SK-N-DZ (cell line): Measurements from ENCODE around the gene RRP1.
"Not testable (repeated sequence)": the region's sequence is repeated elsewhere in the genome, so short reads cannot be mapped to it uniquely, and the experiment has no call there.

Source experiments
- DNase-seq: peaks from one replicate; pipeline ENCODE4 v3.0.0-alpha.2; 2015; ENCODE audit warnings: low spot score
- small RNA-seq, 2 experiments: library from RNA; depleted of rRNA; stranded (forward); fragments of <200 nt; gene quantifications; one replicate each; pipeline ENCODE3, GENCODE V24; 2014

Gene RRP1

DNA sequence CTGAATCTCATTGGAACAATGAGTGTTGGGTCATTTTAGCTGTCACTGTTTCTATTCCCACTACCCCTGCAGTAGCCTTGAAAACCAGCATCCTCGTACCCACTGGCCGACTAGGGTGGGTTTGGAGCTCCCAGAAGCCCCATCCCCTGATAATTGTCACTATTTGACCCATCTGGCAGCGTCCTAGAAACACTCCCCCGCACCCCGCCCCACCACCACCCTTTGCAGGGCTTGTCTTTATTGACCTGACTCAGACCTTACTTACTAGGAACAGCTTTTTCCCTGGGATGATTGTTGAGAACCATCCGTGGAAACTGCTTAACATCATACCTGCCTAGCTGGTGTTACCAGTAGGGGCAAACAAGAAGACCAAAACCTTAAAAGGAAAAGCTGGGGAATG lies 47.2 kb downstream of the RRP1 start:
- no peak for DNase-seq

DNA sequence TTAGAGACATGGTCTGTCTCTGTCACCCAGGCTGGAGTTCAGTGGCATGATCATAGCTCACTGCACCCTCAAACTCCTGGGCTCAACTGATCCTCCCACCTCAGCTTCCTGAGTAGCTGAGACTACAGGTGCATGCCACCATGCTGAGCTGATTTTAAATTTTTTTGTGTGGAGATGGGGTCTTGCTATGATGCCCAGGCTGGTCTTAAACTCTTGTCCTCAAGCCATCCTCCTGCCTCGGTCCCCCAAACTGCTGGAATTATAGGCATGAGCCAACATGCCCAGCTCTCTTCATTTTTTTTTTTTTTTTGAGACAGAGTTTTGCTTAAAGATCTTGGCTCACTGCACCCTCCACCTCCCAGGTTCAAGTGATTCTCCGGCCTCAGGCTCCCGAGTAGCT lies 50.9 kb downstream of the RRP1 start:
- no peak for DNase-seq

DNA sequence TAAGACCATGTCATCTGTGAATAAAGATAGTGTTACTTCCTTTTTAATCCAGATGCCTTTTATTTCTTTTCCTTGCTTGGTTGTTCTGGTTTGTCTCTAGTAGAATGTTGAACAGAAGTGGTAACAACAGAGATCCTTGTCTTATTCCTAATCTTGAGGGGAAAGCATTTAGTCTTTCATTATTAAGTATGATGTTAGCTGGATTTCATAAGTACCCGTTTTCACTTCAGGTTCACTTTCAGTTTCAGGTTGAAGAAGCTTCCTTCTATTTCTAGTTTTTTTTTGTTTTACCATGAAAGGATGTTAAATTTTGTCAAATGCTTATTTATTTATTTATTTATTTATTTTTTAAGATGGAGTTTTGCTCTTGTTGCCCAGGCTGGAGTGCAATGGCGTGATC lies 53.4 kb downstream of the RRP1 start:
- DNase-seq: no peak

DNA sequence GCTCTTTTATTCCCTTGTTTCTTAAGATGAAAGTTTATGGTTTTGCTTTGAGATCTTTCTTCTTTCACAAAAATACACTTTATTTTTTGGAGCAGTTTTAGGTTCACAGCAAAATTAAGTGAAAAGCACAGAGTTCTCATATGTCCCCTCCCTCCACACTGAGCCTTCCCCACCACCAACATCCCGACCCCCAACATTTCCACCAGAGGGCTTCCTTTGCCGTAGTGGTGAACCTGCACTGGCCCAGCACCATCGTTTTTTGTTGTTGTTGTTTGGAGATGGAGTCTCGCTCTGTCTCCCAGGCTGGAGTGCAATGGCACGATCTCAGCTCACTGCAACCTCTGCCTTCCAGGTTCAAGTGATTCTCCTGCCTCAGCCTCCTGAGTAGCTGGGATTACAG lies 55.5 kb downstream of the RRP1 start:
- not testable (repeated sequence) for DNase-seq

DNA sequence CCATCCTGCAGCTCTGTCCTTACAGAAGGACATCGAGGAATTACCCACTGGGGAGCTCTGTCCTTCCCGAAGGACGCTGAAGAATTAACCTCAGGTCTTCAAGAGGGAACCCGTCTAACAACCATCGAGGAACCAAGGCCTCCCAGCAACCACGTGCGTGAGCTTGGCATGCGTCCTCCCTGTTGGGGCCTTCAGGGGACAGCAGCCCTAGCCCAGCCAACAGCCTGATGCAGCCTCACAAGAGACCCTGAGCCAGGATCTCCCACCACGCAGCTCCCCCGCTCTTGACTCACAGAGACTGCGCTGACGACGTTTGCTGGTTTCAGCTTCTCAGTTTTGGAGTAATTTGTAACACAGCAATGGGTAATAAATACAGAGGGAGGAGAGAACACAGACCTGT lies 56.0 kb downstream of the RRP1 start:
- DNase-seq: no peak

DNA sequence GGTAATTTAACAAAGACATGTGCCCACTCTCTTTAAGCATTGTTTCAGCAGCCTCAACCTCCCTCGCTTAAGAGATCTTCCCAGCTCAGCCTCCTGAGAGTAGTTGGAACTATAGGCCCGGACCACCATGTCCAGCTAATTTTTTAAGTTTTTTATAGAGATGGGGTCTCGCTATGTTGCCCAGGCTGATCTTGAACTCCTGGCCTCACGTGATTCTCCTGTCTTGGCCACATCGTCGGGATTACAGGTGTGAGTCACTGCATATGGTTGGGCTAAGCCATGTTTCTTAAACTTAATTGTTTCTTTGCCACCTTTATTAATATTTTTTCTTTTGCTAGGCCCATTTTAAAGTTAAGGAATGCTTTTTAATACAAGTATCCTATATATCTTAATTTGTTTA lies 57.1 kb downstream of the RRP1 start:
- no peak for DNase-seq

DNA sequence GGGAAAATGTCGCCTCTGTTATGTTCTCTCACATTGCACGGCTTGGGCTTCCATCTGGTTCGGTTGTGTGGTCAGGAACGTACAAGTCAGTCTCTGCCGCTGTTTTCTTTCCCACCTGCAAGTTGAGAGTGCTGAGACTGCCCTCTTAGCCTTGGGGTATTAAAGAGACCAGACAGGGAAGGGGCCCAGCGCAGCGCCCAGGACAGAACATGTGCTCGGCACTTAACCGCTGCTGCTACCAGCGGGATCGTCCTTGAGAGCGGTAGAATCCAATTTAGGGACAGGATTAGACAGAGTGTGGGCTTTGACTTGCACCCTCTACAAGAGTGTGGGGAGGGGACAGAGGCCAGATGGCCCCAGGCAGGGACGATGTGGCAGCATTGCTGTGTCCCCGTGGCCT lies 57.9 kb downstream of the RRP1 start:
- DNase-seq: peak; percentile 27

DNA sequence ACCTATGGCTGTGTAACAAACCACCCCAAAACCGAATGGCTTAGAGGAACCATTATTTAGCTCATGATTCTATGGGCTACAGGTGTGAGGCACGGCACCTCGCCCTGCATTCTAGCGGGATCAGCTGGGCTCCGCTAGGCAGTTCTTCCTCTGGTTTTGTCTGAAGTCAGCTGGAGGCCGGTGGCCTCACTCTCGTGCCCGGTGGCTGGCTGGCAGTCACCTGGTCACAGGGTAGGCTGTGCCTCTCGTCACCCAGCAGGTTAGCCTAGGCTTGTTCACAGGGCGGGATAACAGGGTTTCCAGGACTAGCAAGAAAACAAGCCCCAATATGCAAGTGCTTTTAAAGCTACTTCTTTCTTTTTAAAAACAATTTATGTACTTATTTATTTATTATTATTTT lies 59.4 kb downstream of the RRP1 start:
- DNase-seq: no peak

DNA sequence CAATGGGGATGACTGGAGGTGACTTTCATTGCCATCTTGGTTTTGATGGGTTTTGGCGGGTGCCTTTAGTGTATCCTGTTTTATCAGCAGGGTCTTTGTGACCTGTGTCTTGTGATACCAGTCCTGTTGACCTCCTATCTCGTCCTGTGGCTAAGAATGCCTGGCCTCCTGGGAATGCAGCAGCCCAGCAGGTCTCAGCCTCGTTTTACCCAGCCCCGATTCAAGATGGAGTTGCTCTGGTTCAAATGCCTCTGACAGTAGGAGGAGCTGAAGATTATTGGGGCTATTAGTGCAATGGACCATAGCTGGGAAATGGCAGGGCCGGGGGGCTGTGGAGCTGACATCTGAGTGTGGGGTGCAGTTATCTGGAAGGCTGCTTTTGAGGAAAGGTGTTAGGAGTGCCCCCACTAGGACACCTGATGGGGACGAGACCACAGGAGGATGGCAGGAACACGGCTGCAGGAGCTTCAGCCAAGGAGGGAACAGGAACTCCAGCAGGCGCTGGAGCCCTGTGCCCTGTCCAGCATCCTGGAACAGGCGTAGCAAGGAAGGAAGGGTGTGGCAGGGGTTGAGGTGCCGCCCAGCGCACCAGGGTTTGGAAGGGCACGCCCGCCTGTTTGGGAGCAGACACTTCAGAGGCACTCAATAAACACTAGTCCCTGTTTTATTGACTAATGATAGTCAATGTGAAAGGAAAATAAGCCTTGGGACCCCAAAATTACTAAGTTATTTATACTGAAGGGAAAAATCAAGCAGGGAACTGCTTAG lies 60.3 kb downstream of the RRP1 start:
- DNase-seq: no peak

DNA sequence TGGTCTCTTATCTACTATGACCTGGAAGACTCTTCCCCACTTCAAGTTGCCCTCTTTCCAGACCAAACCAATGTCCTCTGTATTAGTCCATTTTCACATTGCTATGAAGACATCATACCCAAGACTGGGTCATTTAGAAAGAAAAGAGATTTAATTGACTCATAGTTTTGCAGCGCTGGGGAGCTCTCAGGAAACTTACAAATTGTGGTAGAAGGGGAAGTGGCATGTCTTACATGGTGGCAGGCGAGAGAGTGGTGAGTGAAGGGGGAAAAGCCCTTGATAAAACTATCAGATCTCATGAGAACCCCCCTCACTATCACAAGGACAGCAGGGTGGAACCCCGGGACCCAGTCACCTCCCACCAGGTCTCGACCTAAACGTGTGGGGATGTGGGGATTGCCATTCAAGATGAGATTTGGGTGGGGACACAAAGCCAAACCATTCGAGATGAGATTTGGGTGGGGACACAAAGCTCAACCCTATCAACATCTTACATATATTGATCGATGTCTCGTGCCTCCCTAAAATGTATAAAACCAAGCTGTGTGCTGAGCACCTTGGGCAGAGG lies 61.4 kb downstream of the RRP1 start:
- DNase-seq: no peak

DNA sequence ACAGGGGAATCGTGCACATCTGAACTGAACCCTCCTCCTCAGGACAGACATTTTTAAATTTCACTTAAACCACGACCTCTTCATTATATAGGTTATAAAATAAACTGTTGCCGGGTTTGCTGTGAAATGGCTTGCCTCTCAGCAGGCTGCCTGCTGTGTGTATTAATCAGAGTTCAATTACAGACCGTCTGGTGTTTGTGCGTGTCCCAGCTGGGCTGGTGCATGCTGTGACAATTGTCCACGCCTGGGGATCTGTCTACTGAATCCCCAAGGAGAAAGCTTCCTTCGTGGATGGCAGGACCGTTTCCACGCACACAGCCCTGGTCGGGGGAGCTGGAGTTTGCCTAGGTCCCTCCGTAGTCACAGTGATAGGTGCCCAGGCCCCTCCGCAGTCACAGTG lies 62.2 kb downstream of the RRP1 start:
- no peak for DNase-seq

DNA sequence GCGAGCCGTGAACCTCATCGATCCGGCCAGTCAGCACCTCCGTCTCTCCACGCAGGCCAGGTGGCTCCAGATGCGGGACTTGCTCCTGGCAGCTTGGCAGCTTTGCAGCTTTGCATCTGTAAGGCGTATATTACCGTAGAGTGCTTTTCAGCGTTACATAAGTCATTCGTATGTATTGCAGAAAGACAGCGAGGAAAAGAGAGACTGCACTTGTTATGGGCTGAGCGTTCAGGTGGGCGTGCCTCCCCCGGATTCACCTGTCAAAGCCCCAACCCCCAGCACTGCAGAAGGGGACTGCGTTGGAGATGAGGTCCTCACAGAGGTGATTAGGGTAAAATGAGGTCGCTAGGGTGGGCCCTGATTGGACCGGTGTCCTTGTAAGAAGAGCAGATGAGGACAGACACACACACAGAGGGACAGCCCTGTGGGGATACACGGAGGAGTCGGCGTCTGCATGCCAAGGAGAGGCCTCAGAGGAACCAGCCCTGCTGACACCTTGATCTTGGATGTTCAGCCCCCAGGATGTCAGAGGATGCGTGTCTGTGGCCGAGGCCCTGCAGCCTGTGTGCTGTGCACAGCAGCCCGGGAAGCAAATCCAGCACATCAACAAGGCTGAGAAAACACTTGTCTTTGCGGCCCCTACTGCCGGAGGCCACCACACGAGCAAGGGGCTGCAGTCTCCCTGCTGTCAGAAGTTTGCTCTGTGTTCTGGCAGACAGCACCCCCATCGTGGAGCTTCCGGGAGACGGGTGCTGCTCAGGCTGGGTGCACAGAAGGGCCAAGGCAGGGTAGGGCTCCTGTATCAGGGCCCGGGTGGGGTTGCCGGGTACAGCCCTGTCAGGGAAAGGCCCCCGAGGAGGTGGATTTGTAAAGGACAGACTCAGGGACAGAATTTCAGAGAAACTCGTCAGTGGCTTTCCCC lies 64.7 kb downstream of the RRP1 start:
- DNase-seq: no peak

Small RNA genes within 50 kb of the gene (small RNA-seq; reads per million reads assigned to genes)
- gene AP001052.1: 0 reads per million in 2 experiments
